Measurements from ENCODE around the gene HELLS.
"Not testable (repeated sequence)": the region's sequence is repeated elsewhere in the genome, so short reads cannot be mapped to it uniquely, and the experiment has no call there.

The HELLS gene

GRCh38 chr10:94545391-94546048 is at the start of gene HELLS:
HELLS (plus strand) TSS chr10:94545788; CDS start chr10:94545922, 134 bp downstream.
- in situ Hi-C loops (cut with MboI; ENCODE audit: low sequenced_read_pairs), result no loop called here

GRCh38 chr10:94496010-94496409 is 49.6 kb upstream of the HELLS start:
- in situ Hi-C loops (cut with MboI; ENCODE audit: low sequenced_read_pairs), result no loop called here

GRCh38 chr10:94496646-94497045 is 48.9 kb upstream of the HELLS start:
- in situ Hi-C loops (cut with MboI; ENCODE audit: low sequenced_read_pairs), result no loop called here

- in situ Hi-C loops (cut with MboI; ENCODE audit: low sequenced_read_pairs), result no loop called here
Observed at GRCh38 chr10:94500063-94500462, 45.5 kb upstream of the HELLS start.

- in situ Hi-C loops (cut with MboI; ENCODE audit: low sequenced_read_pairs), result no loop called here
Observed at GRCh38 chr10:94521276-94522250, 24.0 kb upstream of the HELLS start.

GRCh38 chr10:94524146-94524545 is 21.4 kb upstream of the HELLS start:
- in situ Hi-C loops (cut with MboI; ENCODE audit: low sequenced_read_pairs), result no loop called here

GRCh38 chr10:94524711-94525110 is 20.9 kb upstream of the HELLS start:
- in situ Hi-C loops (cut with MboI; ENCODE audit: low sequenced_read_pairs), result no loop called here

GRCh38 chr10:94531550-94531949 is 14.0 kb upstream of the HELLS start:
- in situ Hi-C loops (cut with MboI; ENCODE audit: low sequenced_read_pairs), result not testable (repeated sequence)

GRCh38 chr10:94533027-94533426 is 12.6 kb upstream of the HELLS start:
- in situ Hi-C loops (cut with MboI; ENCODE audit: low sequenced_read_pairs), result no loop called here

- in situ Hi-C loops (cut with MboI; ENCODE audit: low sequenced_read_pairs), result not testable (repeated sequence)
Observed at GRCh38 chr10:94542282-94542681, 3.3 kb upstream of the HELLS start.

- in situ Hi-C loops (cut with MboI; ENCODE audit: low sequenced_read_pairs), result no loop called here
Observed at GRCh38 chr10:94546049-94546900, 687 bp downstream of the HELLS start.

- in situ Hi-C loops (cut with MboI; ENCODE audit: low sequenced_read_pairs), result no loop called here
Observed at GRCh38 chr10:94546901-94547185, 1.3 kb downstream of the HELLS start.

- in situ Hi-C loops (cut with MboI; ENCODE audit: low sequenced_read_pairs), result no loop called here
Observed at GRCh38 chr10:94549221-94549620, 3.6 kb downstream of the HELLS start.

- in situ Hi-C loops (cut with MboI; ENCODE audit: low sequenced_read_pairs), result not testable (repeated sequence)
Observed at GRCh38 chr10:94567714-94568307, 22.2 kb downstream of the HELLS start.

GRCh38 chr10:94571081-94571480 is 25.5 kb downstream of the HELLS start:
- in situ Hi-C loops (cut with MboI; ENCODE audit: low sequenced_read_pairs), result no loop called here

- in situ Hi-C loops (cut with MboI; ENCODE audit: low sequenced_read_pairs), result no loop called here
Observed at GRCh38 chr10:94571528-94571927, 25.9 kb downstream of the HELLS start.

- in situ Hi-C loops (cut with MboI; ENCODE audit: low sequenced_read_pairs), result no loop called here
Observed at GRCh38 chr10:94578790-94579189, 33.2 kb downstream of the HELLS start.

- in situ Hi-C loops (cut with MboI; ENCODE audit: low sequenced_read_pairs), result no loop called here
Observed at GRCh38 chr10:94583124-94583523, 37.5 kb downstream of the HELLS start.

- in situ Hi-C loops (cut with MboI; ENCODE audit: low sequenced_read_pairs), result no loop called here
Observed at GRCh38 chr10:94591461-94592205, 46.0 kb downstream of the HELLS start.
